GM19351 (cell line): ENCODE measurements around the gene GRHPR.
"Not testable (repeated sequence)": the region's sequence is repeated elsewhere in the genome, so short reads cannot be mapped to it uniquely, and the experiment has no call there.

Experiments
- ATAC-seq: cut with Tn5 transposase; IDR thresholded peaks from one replicate; pipeline ENCODE4 v1.9.1; 2021; ENCODE audit warnings: mild to moderate bottlenecking, moderate library complexity; ENCODE audit not compliant: unreplicated experiment

GRHPR gene

DNA sequence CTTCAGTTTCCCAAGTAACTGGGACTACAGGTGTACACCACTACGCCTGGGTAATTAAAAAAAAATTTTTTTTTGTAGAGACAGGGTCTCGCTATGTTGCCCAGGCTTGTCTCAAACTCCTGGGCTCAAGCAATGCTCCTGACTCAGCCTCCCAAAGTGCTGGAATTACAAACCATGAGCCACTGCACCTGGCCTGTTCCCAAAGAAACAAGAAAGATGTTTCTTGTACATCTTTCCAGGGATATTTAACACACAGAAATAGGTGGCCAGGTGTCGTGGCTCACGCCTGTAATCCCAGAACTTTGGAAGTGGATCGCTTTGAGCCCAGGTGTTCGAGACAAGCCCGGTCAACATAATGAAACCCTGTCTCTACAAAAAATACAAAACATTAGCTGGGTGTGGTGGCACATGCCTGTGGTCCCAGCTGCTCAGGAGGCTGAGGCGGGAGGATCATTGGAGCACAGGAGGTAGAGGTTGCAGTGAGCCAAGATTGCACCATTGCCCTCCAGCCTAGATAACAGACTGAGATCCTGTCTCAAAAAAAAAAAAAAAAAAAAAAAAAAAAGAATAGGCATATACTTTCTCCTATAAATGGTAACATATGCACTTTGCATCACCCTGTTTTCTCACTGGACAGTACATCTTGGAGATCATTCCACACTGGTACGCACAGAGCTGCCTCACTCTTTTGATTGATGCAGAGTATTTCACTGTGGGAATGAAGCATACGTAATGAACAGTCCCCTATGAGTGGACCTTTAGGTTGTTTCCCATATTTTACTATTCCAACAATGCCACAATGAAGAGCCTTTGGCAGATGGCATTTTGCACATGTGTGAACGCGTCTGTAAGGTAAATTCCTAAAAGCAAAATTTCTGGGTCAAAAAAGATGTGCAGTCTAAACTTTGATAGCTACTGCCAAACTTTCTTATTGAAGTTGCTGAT lies 2.0 kb upstream of the GRHPR start:
- no peak for ATAC-seq

DNA sequence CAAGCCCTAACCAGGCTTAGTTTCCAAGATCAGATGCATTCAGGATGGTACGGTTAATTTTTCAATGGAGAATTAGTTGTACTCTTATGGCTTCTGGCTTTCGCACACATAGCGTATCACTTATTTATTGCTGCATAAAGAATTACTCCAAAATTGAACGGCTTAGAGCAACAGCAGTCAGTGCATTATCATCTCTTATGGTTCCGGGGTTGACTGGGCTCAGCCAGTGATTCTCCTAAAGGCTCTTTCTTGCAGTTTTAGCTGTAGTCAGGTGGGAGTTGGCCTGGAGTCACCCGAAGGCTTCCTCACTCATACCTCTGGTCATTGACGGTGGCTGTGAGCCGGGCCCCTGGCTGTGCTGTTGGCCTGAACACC lies 595 bp upstream of the GRHPR start:
- ATAC-seq: no peak

DNA sequence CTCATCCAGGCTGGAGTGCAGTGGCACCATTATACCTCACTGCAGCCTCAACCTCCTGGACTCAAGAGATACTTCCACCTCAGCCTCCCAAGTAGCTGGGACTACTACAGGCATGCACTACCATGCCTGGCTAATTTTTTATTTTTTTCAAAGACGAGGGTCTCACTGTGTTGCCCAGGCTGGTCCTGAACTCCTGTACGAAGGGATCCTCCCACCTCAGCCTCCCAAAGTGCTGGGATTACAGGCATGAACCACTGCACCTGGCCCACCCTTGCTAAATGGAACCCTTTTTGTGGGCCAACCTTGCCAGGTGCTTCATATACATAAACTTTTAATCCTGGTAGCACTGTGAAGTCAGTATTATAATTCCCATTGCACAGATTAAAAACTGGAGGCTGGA lies 1.0 kb downstream of the GRHPR start:
- no peak for ATAC-seq

DNA sequence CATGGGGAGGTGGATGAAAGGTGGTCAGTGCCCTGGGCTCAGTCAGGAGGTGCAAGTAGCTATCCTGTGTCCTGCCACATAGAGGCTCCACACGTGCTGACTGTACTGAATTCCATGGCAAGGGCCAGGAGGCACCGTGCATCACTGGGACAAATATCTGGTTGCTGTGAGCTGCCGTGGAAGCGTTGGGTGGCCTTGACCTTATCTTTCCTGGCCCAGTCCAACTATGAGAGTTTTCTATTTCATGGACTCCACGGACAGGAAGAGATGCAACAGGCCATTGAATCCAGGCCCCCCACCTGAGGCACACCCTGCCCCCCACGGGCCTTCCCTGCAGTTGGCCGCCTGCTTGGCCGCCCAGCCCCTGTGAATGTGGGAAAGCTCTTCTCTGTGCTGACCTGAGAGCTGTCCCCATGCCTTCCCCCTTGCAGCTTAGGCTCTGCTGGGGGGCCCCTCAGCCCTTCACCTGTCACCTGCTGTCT lies 1.7 kb downstream of the GRHPR start:
- ATAC-seq: no peak

DNA sequence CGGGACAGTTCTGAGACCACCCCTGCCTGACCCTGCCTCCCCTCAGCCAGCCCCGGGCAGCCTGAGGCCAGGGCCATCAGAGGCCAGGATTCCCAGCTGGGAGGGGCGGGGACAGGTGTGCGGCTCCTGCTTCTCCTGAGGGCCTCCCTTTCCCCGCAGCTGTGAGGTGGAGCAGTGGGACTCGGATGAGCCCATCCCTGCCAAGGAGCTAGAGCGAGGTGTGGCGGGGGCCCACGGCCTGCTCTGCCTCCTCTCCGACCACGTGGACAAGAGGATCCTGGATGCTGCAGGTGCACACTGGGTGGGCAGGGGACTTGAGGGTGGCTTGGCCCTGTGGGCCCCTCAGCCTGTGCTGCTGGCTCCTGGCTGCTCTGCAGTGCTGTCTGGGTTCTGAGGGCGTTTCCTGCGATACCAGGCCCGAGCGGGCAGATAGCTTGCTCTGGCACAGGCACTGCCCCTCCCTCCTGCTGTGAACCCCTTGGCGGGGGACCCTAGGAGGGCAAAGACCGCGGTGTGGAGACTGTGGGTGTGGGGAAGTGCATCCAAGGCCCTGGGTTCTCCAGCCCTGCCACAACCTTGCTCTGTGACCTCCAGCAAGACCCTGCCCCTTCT lies 2.3 kb downstream of the GRHPR start:
- ATAC-seq: no peak

DNA sequence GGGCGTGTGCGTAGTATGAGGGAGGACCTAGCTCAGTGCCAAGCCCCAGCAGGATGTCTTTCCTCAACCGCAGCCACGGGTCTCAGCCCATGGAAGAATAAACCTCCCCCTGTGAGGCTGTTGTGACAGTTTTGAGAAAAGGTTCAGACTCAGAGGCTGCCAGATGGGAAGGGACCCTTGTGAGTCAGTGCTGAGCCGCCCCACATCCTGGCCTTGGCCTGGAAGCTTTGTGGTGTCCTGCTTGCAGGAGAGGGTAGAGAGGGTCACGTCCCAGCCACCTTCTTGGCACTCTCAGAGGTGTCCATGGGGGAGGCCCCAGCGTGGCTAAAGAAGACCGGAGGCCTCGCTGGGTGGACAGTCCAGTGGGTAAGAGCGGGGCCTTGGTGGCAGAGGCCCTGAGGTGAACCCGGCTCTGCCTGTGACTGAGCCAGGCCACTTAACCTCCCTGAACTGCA lies 2.8 kb downstream of the GRHPR start:
- ATAC-seq: no peak

DNA sequence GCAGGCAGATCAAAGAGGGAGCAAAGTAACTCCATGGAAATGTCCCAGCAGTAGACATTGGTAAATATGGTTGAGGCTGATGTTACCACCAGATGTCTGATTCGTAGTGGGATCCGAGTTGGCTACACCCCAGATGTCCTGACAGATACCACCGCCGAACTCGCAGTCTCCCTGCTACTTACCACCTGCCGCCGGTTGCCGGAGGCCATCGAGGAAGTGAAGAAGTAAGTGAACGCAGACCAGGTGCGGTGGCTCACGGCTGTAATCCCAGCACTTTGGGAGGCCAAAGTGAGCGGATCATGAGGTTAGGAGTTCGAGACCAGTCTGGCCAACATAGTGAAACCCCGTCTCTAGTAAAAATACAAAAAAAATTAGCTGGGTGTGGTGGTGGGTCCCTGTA lies 3.9 kb downstream of the GRHPR start:
- not testable (repeated sequence) for ATAC-seq

DNA sequence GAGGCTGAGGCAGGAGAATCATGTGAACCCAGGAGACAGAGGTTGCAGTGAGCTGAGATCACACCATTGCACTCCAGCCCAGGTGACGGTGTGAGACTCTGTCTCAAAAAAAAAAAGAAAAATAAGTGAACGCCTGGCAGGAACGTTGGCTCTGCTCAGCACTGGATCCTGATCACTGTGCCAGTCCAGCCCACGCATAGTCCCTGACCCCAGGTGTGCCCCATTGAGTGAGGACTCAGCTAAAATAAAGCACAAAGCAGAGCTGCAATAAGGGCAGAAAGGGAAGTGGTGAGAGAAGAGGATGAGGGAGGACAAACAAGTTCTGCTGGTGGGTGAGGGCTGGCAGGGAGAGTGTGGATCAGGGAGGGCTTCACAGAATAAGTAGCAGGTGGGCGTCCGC lies 4.3 kb downstream of the GRHPR start:
- no peak for ATAC-seq

DNA sequence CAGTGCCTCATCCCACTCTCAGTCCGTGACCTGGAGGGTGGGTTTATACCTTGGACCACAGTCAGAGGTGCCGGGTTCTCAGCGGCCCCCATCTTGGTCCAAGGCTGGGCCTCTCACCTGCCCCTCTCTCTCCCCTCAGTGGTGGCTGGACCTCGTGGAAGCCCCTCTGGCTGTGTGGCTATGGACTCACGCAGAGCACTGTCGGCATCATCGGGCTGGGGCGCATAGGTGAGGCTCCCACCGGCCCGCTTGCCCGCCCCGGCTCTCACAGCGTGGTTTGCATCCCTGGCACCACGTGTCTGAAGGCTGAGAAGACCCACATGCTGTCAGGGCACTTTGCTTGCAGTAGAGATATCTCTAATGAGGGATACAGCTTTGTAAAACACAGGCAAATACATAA lies 5.8 kb downstream of the GRHPR start:
- ATAC-seq: no peak

DNA sequence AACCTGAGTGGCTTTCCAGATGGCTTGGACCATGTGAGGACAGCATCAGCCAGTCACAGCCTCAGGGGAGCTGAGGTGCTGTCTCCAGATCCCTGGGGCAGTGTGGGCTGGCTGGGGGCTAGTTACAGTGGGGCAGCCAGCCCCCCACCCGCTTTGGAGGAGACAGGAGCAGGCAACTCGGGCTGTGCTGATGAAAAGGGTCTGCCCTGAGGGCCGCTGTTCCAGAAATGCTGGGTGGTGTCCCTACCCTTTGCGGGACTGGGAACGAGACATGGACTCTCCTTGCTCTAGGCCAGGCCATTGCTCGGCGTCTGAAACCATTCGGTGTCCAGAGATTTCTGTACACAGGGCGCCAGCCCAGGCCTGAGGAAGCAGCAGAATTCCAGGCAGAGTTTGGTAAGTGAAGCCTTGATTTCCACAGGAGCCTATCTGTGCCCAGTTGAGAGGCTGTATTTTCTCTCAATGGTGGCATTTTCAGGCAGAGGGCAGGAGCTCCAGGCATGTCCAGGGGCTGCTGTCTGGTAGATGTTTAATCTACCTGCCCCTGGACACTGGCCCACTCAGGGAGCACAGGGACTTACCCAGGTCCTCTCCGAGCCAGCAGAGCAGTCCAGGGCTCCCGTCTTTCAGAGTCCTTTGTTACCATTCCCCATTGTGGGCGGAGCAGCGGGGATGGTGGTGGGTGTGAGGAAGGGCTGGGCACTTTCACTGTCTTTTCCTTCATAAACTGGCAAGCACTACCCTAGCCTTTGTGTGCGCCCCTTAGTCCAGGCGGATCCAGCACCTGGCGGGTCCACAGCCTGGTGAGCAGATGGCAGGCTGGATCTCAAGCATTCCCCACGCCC lies 7.2 kb downstream of the GRHPR start:
- ATAC-seq: no peak

DNA sequence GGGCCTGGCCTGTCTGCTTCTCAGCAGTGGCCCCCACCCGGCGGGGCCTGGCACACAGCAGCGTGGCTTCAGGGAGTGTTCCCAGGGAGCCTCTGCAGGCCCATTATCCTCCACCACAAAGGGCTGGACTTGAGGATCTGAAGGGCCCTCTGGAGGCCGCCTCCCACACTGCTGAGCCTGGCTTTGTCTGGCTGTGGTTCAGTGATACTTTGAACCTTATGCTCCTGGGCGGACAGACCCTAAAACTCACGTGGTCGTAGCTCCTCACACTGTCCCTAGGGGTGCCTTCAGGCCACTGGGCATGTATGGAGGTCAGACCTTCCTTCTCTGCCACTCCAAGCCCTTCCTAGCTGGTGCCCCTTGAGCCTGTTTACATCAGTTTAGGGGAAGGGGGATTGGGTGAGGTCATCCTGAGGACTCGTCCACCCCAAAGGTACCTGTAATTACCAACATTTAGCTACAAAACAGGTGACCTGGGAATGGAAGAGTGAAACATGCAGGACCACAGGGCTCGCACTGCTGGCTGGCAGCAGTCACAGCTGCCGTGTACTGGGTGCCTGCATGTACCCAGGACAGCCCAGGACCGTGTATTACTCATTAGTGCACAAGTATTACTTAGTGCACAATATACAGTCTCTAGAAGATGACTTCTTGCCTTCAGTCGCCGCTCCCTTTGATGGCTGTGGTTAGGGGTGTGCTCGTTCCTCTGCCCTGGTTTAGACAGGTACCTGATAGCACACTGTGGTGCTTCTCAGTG lies 8.5 kb downstream of the GRHPR start:
- ATAC-seq: no peak

DNA sequence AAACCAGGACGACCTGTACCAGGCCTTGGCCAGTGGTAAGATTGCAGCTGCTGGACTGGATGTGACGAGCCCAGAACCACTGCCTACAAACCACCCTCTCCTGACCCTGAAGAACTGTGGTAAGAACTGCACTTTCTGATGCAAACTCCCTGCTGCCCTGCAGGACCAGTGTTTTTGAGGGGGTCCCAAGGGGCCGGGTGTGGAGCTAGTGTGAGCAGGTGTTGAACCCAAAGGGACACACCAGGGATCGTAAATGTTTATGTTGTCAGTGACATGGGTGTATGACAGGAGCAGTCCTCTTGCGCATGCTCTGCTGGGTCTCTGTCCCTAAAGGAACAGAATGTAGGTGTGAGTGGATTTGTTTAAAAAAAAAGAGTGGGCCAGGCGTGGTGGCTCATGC lies 9.5 kb downstream of the GRHPR start:
- ATAC-seq: no peak

DNA sequence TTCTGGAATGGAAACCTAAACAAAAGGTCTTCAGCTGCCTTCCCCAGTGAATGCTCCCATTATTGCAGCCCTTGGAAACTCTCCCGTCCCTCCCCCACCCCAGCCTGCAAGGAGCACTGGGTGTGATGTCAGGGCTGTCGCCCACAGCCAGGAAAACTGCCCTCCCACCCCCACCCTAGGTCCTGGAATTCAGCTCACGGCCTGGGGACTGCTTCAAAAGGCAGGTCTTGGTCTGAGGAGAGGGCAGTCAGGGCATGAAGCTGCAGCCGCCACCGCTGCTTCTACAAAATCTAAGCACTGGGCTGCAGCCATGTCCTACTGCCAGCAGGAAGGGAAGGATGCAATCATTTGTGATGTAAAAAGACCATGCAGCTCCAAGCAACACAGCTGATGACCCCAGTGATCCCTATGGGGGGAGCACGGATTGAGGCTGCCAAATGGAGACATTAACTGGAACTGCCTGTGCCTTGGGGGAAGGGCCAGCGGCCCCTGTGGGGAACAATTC lies 11.4 kb downstream of the GRHPR start:
- ATAC-seq: no peak

DNA sequence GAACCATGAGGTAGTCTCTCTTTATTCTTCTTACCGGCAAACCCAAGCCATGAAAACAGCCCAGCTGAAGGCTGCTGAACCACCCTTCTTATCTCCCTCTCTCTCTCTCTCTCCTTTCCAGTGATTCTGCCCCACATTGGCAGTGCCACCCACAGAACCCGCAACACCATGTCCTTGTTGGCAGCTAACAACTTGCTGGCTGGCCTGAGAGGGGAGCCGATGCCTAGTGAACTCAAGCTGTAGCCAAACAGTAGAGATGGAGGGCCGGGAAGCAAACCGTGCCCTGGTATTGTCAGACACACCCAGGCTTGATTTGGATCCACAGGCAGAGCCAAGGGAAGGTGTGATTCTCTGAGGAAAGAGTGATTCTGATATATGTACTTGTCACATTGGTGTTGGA lies 14.0 kb downstream of the GRHPR start:
- no peak for ATAC-seq

DNA sequence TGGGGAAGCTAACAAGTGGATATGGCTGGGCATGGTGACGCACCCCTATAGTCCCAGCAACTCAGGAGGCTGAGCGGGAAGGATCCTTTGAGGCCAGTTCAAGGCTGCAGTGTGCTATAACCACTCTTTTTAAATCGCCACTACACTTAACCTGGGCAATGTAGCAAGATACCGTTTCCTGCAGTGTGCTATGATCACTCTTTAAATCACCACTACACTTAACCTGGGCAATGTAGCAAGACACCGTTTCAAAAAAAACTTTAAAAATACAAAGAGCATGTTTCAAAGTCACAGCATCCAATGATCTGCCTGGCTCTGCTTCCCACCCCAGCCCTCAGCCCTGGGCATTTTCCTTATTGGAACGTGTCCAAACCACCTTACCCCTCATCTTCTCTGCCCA lies 14.5 kb downstream of the GRHPR start:
- ATAC-seq: no peak

DNA sequence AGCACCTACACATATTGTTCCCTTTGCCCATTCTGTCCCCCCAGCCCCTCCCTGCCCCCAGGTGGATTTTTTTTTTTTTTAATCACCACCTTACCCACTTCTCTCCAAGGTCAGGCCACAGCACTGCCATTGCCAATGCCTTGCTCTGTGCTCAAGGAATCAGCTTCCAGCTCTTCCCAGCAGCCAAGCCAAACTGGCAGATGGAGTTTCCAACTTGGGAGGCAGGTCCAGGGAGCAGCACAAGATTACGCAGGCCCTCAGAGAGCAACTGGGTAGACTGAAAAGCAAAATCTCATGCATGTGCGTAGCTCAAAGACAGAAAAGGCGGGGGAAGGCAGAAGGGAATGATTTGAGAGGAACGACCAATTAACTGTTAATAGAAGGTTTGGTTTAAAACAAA lies 15.1 kb downstream of the GRHPR start:
- no peak for ATAC-seq

DNA sequence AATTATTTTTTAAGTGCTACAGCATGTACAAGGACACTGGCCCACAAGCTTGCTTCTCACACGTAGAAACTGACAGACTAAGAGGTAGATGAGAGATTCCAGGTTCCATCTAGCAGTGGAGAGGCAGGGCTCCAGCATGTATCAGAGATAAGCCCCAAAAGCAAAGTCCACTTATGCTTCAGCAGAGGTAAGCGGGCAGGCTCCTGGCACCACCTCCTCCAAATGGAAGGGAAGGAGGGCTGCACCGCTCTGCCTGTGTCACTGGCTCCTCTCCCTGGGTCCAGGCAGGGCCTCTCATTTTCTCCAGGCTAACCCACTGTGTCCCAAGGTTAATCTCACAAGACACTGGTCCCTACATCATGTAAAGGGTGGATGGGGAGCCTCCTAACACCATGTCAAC lies 15.9 kb downstream of the GRHPR start:
- ATAC-seq: no peak

DNA sequence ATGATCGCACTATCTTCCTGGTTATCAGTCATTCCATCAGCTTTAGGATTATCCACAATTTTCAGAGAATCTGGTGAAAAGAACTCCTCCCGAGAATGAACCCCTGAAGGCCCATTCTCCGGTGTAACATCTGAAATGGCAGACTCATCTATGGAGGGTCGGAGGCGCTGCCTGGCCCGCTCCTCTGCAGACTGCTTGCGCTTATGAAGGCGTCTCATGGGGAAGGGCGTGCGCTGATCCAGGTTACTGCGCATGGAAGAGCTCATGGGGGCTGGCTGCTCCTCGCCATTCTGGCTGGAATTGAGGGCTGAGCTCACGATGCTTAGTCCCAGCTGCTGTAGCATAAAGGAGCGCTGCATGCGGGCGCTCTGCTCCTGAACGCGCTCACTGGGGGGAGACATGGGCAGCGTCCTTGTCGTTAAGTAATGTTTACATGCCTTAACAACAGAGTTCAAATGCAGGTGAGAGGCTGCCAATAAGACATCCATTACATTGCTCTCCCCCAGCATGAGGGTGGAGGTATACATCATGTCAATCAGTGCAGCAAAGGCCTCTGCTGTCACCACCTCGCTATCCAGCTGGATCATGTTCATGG lies 19.4 kb downstream of the GRHPR start:
- no peak for ATAC-seq

DNA sequence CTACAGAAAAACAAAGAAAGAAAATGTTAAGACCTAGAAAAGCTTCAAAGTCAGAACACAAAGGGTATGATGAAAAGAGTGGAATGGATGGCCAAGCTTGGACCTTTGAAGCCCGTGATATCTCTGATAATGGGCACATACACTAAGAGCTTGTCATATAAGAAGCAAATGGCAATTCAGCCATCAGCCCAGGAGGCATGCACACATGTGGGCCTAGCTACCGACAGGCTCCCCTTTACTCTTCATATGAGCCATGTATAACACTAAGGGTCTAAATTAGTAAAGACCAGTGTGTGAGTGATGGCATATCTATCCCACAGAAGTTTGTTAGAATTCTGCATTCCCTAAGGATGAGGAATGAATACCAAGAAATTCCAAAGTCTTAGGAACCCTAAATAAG lies 20.1 kb downstream of the GRHPR start:
- ATAC-seq: no peak

DNA sequence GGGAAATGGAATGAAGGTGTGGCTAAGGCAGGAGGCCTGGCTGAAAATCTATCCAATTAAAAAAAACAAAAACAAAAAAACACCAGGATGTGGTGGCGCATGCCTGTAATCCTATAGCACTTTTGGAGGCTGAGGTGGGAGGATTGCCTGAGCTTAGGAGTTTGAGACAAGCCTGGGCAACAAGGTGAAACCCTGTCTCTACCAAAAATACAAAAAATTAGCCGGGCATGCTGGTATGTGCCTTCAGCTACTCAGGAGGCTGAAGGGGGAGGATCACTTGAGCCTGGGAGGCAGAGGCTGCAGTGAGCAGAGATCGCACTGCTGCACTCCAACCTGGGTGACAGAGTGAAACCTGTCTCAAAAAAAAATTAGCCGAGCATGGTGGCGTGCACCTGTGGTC lies 21.1 kb downstream of the GRHPR start:
- ATAC-seq: no peak
